GM21360 (cell line): ENCODE results near the gene ARHGEF40.

Experiments used
- ATAC-seq: cut with Tn5 transposase; IDR thresholded peaks from one replicate; pipeline ENCODE4 v1.9.1; 2021; ENCODE audit warnings: mild to moderate bottlenecking, moderate library complexity; ENCODE audit not compliant: unreplicated experiment

ARHGEF40 gene

GRCh38 chr14:21058903-21059302, 11.2 kb upstream of the ARHGEF40 start:
- ATAC-seq: no peak

- ATAC-seq: no peak
Measured at GRCh38 chr14:21059842-21060613, 10.1 kb upstream of the ARHGEF40 start.

DNA sequence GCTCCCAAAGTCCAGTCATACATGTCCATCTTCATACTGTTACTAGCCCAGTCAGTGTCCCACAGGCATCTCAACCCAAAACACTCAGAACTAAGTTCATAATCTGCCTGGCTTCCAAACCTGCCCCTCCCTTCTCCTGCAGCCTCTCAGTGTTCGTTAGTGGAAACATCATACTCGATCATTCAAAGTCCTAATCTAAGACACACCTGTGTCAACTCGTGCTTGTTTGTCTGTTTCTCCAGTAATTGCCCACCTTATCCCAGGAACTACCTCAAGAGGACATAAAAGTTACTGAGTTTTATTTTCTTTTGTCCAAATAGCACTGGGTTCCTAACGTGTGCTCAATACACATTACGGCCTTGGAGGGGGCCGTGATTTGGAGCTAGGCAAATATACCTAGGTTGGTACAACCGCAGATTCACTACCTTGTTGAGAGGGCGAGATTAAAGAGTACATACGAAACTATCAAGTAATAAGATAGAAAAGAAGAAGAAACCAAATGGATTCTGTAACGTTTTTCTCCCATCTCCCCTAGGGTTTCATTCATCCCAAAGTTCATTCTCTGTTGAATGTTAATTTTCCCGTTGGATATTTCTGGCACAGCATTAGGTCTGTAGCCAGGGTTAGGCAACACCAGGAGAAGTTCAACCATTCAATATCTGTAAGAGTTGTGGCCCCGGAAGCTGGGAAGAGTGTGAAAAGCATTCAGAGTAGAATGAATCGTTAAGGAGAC, 9.3 kb upstream of the ARHGEF40 start:
- no peak for ATAC-seq

DNA sequence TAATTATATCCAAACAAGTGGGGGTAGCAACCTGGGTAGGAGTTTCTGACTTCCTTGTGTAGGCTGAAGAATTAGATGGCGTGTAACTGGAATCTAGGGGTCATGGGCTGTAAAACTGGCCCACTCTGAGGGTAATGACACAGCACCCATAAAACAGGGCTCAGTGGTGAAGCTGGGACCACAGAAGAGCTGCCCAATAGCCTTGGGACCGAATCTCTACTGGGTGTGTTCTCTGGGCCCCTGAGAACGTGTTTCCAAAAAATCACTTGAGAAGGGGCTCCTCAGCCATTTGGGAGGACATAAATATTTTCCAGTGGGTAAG, 8.8 kb upstream of the ARHGEF40 start:
- no peak for ATAC-seq

- ATAC-seq: no peak
Measured at GRCh38 chr14:21063479-21063878, 6.6 kb upstream of the ARHGEF40 start.

DNA sequence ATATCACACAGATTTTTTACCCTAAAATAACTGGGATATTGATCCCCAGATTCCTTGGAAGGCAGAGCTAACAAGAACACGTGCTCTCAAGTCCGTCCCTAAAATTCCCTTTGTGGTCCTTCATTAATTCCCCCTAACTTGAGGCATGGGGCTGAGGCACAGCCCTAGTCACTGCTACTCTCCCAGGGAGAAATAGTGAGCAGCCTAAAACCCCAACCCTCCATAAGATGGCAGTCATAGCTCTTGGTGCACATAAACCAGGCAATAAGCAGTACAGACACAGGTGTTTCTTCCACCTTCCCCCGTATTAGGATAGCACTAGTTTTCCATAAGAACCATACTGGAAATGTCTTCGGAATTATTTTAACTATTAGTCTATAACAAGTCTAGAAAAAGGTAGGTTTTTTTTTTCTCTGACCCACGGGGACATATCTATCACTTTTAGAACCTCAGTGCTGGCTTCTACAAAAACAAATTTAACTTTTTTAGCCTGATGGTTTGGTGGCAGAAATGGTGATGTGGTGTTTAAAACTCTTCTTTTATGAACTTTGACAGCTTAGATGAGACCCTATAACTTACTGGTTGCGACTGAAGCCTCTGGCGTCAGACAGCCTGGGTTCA, 3.1 kb upstream of the ARHGEF40 start:
- no peak for ATAC-seq

GRCh38 chr14:21068521-21069387, 1.4 kb upstream of the ARHGEF40 start:
- ATAC-seq: no peak

DNA sequence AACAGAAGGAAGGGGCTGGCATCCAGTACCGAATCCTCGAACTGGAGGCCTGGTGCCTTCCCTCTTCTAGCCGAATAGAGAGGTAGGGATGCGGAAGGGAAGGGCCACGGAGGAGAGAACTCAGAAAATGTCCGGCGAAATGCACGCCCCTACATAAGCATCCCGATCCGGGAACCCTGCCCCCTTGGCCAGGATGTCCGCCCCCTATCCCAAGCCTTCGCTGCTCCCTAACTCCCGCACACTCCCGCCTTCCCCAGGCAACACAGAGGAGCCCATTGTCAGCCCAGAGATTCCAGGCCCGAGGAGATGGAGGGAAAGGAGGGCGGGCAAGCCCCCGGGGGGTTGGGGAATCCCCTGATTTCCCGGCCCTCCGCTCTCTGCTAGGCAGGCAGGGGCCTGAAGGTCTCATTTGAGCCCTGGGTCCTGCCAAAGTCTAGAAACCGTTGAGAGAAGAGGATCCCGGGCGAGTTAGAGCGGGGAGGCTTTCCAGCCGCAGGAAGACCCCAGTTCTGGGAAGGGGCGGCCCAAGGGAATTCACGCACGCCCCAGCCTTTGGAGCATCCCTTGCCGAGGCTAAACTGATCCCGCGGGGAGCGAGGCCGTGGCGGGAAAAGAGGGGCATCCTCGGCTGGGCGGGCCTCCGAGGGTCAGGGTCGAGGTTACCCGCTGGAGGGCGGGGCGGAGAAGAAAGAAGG, 569 bp upstream of the ARHGEF40 start:
- no peak for ATAC-seq

DNA sequence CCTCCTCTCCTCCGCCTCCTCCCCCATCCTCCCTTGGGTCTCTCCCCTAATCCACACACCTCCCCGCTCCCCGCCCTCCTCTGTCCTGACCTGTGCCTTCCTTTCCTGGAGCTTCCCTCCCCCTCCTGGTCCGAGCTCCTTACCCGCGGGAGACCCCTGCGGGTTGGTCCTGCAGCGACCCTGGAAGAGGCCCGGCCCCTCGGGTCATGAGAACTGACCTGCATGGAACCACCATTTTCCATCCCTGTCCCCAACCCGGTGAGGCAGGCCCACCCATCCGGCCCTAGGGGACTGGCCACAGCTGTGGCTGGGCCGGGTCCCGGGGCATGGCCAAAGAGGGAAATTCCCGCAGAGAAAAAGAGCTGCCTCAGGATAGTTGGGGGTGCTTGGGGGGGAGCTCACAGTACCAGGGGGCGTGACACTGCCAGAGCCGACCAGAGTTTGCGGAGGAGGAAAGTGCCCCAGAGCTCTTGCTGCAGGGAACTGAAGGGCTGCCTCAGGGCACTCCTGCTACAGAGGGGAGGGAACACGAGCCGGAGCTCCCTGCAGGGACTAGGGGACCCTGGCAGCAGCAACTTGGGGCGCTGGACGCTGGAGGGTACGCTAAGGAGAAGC, 613 bp downstream of the ARHGEF40 start:
- no peak for ATAC-seq

- ATAC-seq: peak; percentile 76
Measured at GRCh38 chr14:21071225-21072030, 1.3 kb downstream of the ARHGEF40 start.

- no peak for ATAC-seq
Measured at GRCh38 chr14:21072031-21072473, 1.9 kb downstream of the ARHGEF40 start.

- no peak for ATAC-seq
Measured at GRCh38 chr14:21072781-21073339, 2.8 kb downstream of the ARHGEF40 start.

- no peak for ATAC-seq
Measured at GRCh38 chr14:21073921-21074320, 3.8 kb downstream of the ARHGEF40 start.

DNA sequence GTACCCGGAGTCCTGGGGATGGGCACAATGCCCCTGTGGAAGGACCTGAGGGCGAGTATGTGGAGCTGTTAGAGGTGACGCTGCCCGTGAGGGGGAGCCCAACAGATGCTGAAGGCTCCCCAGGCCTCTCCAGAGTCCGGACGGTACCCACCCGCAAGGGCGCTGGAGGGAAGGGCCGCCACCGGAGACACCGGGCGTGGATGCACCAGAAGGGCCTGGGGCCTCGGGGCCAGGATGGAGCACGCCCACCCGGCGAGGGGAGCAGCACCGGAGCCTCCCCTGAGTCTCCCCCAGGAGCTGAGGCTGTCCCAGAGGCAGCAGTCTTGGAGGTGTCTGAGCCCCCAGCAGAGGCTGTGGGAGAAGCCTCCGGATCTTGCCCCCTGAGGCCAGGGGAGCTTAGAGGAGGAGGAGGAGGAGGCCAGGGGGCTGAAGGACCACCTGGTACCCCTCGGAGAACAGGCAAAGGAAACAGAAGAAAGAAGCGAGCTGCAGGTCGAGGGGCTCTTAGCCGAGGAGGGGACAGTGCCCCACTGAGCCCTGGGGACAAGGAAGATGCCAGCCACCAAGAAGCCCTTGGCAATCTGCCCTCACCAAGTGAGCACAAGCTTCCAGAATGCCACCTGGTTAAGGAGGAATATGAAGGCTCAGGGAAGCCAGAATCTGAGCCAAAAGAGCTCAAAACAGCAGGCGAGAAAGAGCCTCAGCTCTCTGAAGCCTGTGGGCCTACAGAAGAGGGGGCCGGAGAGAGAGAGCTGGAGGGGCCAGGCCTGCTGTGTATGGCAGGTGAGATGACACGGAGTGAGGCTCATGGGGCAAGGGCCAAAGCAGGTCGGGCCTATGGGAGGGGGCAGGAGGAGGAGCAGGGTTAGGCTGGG, 4.5 kb downstream of the ARHGEF40 start:
- ATAC-seq: no peak

GRCh38 chr14:21075719-21076437, 5.8 kb downstream of the ARHGEF40 start:
- no peak for ATAC-seq

DNA sequence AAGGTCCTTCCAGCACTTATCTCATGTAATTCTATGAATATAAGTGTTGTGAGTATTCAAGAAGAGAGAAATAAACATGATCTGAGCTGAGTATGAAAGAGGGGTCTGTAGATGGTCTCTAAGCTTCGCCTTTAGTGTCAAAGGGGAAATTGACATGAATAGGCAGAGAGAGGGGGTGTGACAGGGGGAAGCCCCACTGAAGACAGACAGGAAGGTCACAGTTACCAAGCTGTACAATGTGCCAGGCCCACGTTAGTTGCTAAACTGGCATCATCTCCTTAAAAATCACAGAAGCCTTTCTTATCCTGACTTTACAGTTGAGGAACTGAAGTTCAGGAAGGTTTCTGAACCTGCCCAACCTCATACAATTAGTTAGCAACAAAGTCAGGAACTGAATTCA, 7.6 kb downstream of the ARHGEF40 start:
- no peak for ATAC-seq

DNA sequence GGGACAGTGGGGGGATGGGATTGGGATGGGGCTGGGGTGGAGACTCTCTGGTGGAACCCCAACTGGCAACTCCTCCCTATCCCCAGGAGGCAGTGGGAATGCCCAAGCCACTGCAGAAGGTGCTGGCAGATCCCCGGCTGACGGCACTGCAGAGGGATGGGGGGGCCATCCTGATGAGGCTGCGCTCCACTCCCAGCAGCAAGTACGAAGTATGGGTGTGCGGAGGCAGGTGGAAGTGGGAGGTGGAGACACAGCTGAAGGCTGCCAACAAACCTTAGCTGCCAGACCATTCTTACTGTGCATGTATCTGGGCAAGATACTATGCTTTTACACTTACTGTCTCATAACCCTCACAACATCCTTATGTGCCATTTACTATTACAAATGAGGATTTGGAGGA, 8.2 kb downstream of the ARHGEF40 start:
- no peak for ATAC-seq
